ENCODE measurements around the gene RAD18. TPM values are rescaled to one million over a fixed set of nuclear protein-coding genes. Genes with fewer than 3 reads are reported as not detected.

The RAD18 gene
- total RNA-seq, 1 experiment from 2014 or later = 42.5 TPM

GRCh38 chr3:8945890-8946600 lies 17.2 kb downstream of the RAD18 start:
- TF ChIP-seq CTCF (conservative IDR thresholded peaks at IDR 0.05; ENCODE audit: low read depth, low read length) (no peak), EZH2 (IDR thresholded peaks at IDR 0.05; ENCODE audit: borderline replicate concordance, low read depth, low read length, poor library complexity, severe bottlenecking) (no peak)
- POLR2A ChIA-PET (ENCODE audit: low non-redundant PET) = no interaction called here
- BruUV-seq (replicated peaks) = no TSS peak
- Histone ChIP-seq H3K4me1 (ENCODE audit: insufficient read depth, low read length, poor library complexity, severe bottlenecking) (peaks cover 10% of the 10 kb centered on the region), H3K9me3 (ENCODE audit: low read depth, low read length, poor library complexity, severe bottlenecking) (peaks cover 11% of the 10 kb centered on the region), H3K27me3 (replicated peaks; ENCODE audit: insufficient read depth, low read depth, low read length, poor library complexity) (no peaks in the 10 kb centered on the region), H3K4me3 (ENCODE audit: low read depth, low read length, poor library complexity, severe bottlenecking) (no peak overlapping the region), H3K36me3 (ENCODE audit: insufficient read depth, low read length, poor library complexity, severe bottlenecking) (peaks cover 31% of the 10 kb centered on the region), H3K27ac (ENCODE audit: low read depth, low read length, poor library complexity, severe bottlenecking) (no peak overlapping the region)
- intact Hi-C loops (cut with micrococcal nuclease; ENCODE audit: unreplicated experiment) = no loop called here
- DNase-seq (ENCODE audit: low spot score) = no peak
- CTCF ChIA-PET = interaction anchor here (0.6 kb wide), 1 partner anchor 113 kb away, joined by 3 read pairs; no protein-coding TSS in a partner anchor

GRCh38 chr3:8942746-8943488 lies 20.4 kb downstream of the RAD18 start:
- ChIA-PET CTCF (no interaction called here), POLR2A (ENCODE audit: low non-redundant PET) (no interaction called here)
- H3K27me3 ChIP-seq (replicated peaks; ENCODE audit: insufficient read depth, low read depth, low read length, poor library complexity) = no peaks in the 10 kb centered on the region
- peaks cover 11% of the 10 kb centered on the region for H3K9me3 ChIP-seq (ENCODE audit: low read depth, low read length, poor library complexity, severe bottlenecking)
- no TSS peak for BruUV-seq (replicated peaks)
- peaks cover 58% of the 10 kb centered on the region for H3K36me3 ChIP-seq (ENCODE audit: insufficient read depth, low read length, poor library complexity, severe bottlenecking)
- no peaks in the 10 kb centered on the region for H3K4me1 ChIP-seq (ENCODE audit: insufficient read depth, low read length, poor library complexity, severe bottlenecking)
- DNase-seq (ENCODE audit: low spot score) = no peak
- H3K27ac ChIP-seq (ENCODE audit: low read depth, low read length, poor library complexity, severe bottlenecking) = no peak overlapping the region
- TF ChIP-seq EZH2 (IDR thresholded peaks at IDR 0.05; ENCODE audit: borderline replicate concordance, low read depth, low read length, poor library complexity, severe bottlenecking) (no peak), CTCF (conservative IDR thresholded peaks at IDR 0.05; ENCODE audit: low read depth, low read length) (no peak)
- intact Hi-C loops (cut with micrococcal nuclease; ENCODE audit: unreplicated experiment) = no loop called here
- no peak overlapping the region for H3K4me3 ChIP-seq (ENCODE audit: low read depth, low read length, poor library complexity, severe bottlenecking)

- ChIA-PET POLR2A (ENCODE audit: low non-redundant PET) (no interaction called here), CTCF (no interaction called here)
- H3K4me1 ChIP-seq (ENCODE audit: insufficient read depth, low read length, poor library complexity, severe bottlenecking) = no peaks in the 10 kb centered on the region
- H3K27ac ChIP-seq (ENCODE audit: low read depth, low read length, poor library complexity, severe bottlenecking) = no peak overlapping the region
- peaks cover 58% of the 10 kb centered on the region for H3K36me3 ChIP-seq (ENCODE audit: insufficient read depth, low read length, poor library complexity, severe bottlenecking)
- no peak for DNase-seq (ENCODE audit: low spot score)
- BruUV-seq (replicated peaks) = no TSS peak
- intact Hi-C loops (cut with micrococcal nuclease; ENCODE audit: unreplicated experiment) = no loop called here
- TF ChIP-seq CTCF (conservative IDR thresholded peaks at IDR 0.05; ENCODE audit: low read depth, low read length) (no peak), EZH2 (IDR thresholded peaks at IDR 0.05; ENCODE audit: borderline replicate concordance, low read depth, low read length, poor library complexity, severe bottlenecking) (no peak)
- H3K9me3 ChIP-seq (ENCODE audit: low read depth, low read length, poor library complexity, severe bottlenecking) = peaks cover 11% of the 10 kb centered on the region
- H3K4me3 ChIP-seq (ENCODE audit: low read depth, low read length, poor library complexity, severe bottlenecking) = no peak overlapping the region
- no peaks in the 10 kb centered on the region for H3K27me3 ChIP-seq (replicated peaks; ENCODE audit: insufficient read depth, low read depth, low read length, poor library complexity)
These were observed 21.2 kb downstream of the RAD18 start for GRCh38 chr3:8942115-8942514.
